Colonic mucosa (tissue), 4 donors: ENCODE results near the gene GAB2. TPM values are rescaled to one million over a fixed set of nuclear protein-coding genes. Genes with fewer than 3 reads are reported as not detected.
A peak's percentile ranks its signal among the peaks of the same experiment; 100 is the strongest.
"Not testable (repeated sequence)": the region's sequence is repeated elsewhere in the genome, so short reads cannot be mapped to it uniquely, and the experiment has no call there.

ENCODE experiments used
- DNase-seq: peaks from one replicate; pipeline ENCODE4 v3.0.0-alpha.2; 2020
- H3K27ac ChIP-seq: fragments of 200-600 bp; one replicate; pipeline ENCODE4 v1.8.0; 2021
- H3K27me3 ChIP-seq: fragments of 200-600 bp; one replicate; pipeline ENCODE4 v1.8.0; 2021
- H3K36me3 ChIP-seq: fragments of 200-600 bp; one replicate; pipeline ENCODE4 v1.8.0; 2021
- H3K4me1 ChIP-seq: fragments of 200-600 bp; one replicate; pipeline ENCODE4 v1.8.0; 2021; ENCODE audit warnings: mild to moderate bottlenecking
- H3K4me3 ChIP-seq: fragments of 200-600 bp; one replicate; pipeline ENCODE4 v1.8.0; 2021
- H3K9ac ChIP-seq, 2 donors: one replicate each; pipeline ENCODE4 v1.7.0; 2013; ENCODE audit warnings: control low read depth in 2 of 2, low read depth in 2 of 2, low read length in 2 of 2
- H3K9me3 ChIP-seq: fragments of 200-600 bp; one replicate; pipeline ENCODE4 v1.8.0; 2021
- CTCF ChIP-seq: fragments of 200-600 bp; IDR thresholded peaks from one replicate; pipeline ENCODE4 v1.8.0; 2022; ENCODE audit warnings: antibody characterized with exemption, mild to moderate bottlenecking
- intact Hi-C: fragments of 100-400 bp; cut with DNase I; formaldehyde crosslinking; loops from one replicate; pipeline ENCODE4 v1.14.1; 2022
- total RNA-seq, 2 donors: library from RNA; stranded (reverse); fragmentation: NEBNext Ultra II Directional in 1 of 2; extraction: Animal tissue kit (Norgen Biotek cat#: 25700) in 1 of 2; gene quantifications; one replicate each; pipeline ENCODE4 v1.2.1, GENCODE V29; 2021
- donor health status: healthy.
- donor health status: DM: no; HTN: no; CAD: no.
- donor health status: DM: no; HTN: no; CAD: no.

GAB2 gene
- total RNA-seq, 2 donors from 2014 or later: 20.0 to 21.1 TPM

DNA sequence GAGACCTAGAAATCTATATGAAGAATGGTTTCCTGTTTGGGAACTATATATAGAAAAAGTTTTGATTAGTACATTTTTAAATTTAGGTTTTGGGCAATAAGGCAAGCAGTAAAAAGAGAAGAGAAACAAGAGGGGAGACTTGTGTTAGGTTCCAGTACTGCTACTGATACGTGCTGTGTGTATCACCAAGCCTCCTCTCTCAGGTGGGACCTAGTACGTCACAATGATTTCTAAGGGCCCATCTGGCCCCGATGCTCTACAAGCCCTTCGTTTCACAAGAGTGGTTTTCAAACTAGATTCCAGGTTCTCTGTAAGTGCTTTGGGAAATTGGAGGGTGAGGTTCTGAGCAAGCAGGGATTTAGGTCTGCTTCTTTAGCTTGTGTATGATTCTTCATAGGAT is 189.7 kb downstream of the GAB2 start:
- TF ChIP-seq CTCF: no peak
- Histone ChIP-seq H3K4me1 (no peaks in the 10 kb centered on the region), H3K9me3 (no peaks in the 10 kb centered on the region), H3K9ac (no peak overlapping the region), H3K4me3 (no peak overlapping the region), H3K36me3 (peaks cover 4% of the 10 kb centered on the region), H3K27me3 (no peaks in the 10 kb centered on the region), H3K27ac (no peak overlapping the region)
- intact Hi-C loops: loop anchor here (2.0 to 5.0 kb wide), 2 partner anchors 199 to 337 kb away; no protein-coding TSS in a partner anchor
- no peak for DNase-seq

GRCh38 chr11:78226684-78227680 is 190.6 kb downstream of the GAB2 start:
- Histone ChIP-seq H3K36me3 (peaks cover 4% of the 10 kb centered on the region), H3K27me3 (no peaks in the 10 kb centered on the region), H3K9ac (no peak overlapping the region), H3K9me3 (no peaks in the 10 kb centered on the region), H3K4me1 (no peaks in the 10 kb centered on the region), H3K4me3 (no peak overlapping the region), H3K27ac (no peak overlapping the region)
- no peak for DNase-seq
- TF ChIP-seq CTCF: no peak
- intact Hi-C loops: loop anchor here (5.0 kb wide), 1 partner anchor 200 kb away; no protein-coding TSS in a partner anchor

GRCh38 chr11:78224906-78225420 is 192.7 kb downstream of the GAB2 start:
- Histone ChIP-seq H3K9me3 (no peaks in the 10 kb centered on the region), H3K36me3 (peaks cover 4% of the 10 kb centered on the region), H3K4me3 (no peak overlapping the region), H3K27me3 (no peaks in the 10 kb centered on the region), H3K9ac (no peak overlapping the region), H3K4me1 (no peaks in the 10 kb centered on the region), H3K27ac (no peak overlapping the region)
- intact Hi-C loops: loop anchor here (5.0 kb wide), 1 partner anchor 202 kb away; no protein-coding TSS in a partner anchor
- no peak for DNase-seq
- no peak for TF ChIP-seq CTCF

DNA sequence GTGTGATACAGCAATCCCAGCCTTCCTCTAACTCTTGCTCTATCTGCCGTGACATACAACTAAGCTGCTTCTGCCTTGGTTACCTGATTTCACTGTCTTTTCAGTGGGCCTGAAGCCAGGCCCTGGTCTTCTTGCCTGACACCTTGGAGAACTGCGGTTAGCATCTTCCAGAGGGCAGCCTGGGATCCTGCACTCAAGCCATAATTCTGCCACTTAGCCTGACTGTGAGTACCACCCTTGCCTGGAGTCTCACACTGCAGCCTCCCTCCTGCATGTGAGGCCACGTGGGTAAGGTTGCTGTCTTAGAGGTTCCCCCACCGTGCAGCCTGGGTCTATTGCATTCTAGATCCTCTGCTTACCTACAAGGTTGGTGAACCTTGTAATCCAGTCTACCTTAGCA is 193.1 kb downstream of the GAB2 start:
- H3K4me1 ChIP-seq: no peaks in the 10 kb centered on the region
- H3K36me3 ChIP-seq: peaks cover 4% of the 10 kb centered on the region
- no peaks in the 10 kb centered on the region for H3K9me3 ChIP-seq
- H3K9ac ChIP-seq: no peak overlapping the region
- H3K4me3 ChIP-seq: no peak overlapping the region
- intact Hi-C loops: no loop called here
- no peak for DNase-seq
- H3K27me3 ChIP-seq: no peaks in the 10 kb centered on the region
- TF ChIP-seq CTCF: no peak
- H3K27ac ChIP-seq: no peak overlapping the region

DNA sequence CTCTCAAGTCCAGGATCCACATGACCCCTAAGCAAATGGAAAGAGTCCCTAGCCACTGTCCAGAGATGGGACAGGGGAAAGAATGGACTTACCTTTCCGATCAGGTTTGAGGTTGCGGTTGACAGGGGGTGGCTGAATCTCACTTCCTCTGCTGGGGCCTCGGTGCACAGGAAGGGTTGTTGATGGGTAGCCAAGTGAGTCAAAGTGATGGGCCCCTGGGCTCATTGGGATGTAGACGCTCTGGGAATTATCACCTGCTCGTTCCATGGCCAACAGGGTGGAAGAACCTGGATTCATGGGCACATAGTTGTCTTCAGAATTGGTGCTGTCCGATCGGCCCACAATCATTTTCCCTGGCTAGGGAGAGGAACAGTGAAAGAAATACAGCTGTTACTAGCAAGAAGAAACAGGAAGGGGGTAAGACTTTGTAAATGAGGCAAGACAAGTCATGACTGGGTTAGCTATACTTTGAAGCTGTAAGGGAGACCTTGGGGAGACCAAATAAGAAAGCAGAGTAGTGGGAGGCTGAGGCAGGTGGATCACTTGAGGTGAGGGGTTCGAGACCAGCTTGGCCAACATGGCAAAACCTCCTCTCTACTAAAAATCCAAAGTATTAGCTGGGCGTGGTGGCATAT is 194.2 kb downstream of the GAB2 start:
- intact Hi-C loops: no loop called here
- no peaks in the 10 kb centered on the region for H3K4me1 ChIP-seq
- peaks cover 4% of the 10 kb centered on the region for H3K36me3 ChIP-seq
- H3K27me3 ChIP-seq: no peaks in the 10 kb centered on the region
- no peak overlapping the region for H3K9ac ChIP-seq
- no peak for DNase-seq
- no peaks in the 10 kb centered on the region for H3K9me3 ChIP-seq
- no peak overlapping the region for H3K27ac ChIP-seq
- no peak for TF ChIP-seq CTCF
- H3K4me3 ChIP-seq: no peak overlapping the region

- H3K36me3 ChIP-seq, H3K27me3 ChIP-seq, H3K27ac ChIP-seq, H3K9me3 ChIP-seq, H3K9ac ChIP-seq, H3K4me3 ChIP-seq, H3K4me1 ChIP-seq, intact Hi-C loops: not testable (repeated sequence)
- DNase-seq: peak; percentile 15
Observed at GRCh38 chr11:78222726-78223125, 194.9 kb downstream of the GAB2 start.
